Medulla oblongata (tissue), 1 donor: ENCODE measurements around the gene ZNF765.
"Not testable (repeated sequence)": the region's sequence is repeated elsewhere in the genome, so short reads cannot be mapped to it uniquely, and the experiment has no call there.

ENCODE experiments used
- DNase-seq: peaks from one replicate; pipeline ENCODE4 v3.0.0-alpha.2; 2015; ENCODE audit errors: extremely low spot score

The ZNF765 gene

DNA sequence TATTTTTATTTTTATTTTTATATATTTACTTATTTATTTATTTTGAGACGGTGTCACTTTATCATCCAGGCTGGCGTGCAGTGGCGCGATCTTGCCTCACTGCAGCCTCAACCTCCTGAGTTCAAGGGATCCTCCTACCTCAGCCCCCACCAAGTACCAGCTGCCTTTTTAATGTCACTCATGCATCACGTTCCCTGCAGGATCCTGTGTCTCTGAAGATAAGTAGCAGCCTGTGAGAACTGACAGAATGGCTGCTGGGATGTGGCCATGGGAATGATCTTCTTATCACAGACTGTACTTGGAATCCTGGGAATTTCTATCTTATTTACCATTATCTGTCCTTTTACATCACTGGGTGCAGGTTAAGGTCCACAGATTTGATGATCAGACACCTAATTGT is 27.6 kb downstream of the ZNF765 start:
- DNase-seq: no peak

DNA sequence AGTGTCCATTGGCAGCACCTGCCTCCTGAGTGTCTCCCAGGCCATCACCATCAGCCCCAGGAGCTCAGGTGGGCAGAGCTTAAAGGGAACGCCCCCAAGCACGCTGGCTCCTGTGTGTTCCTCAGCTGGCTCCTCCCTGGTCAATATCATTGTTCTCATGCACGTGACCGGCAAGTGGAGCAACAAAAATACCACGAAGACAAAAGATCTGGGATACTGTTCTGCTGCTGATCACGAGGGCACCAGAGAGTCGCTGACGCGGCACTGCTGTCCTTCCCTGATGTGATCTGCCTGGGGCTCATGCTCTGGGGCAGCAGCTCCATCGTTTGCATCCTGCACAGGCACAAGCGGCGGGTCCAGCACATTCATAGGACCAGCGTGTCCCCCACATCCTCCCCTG is 28.1 kb downstream of the ZNF765 start:
- not testable (repeated sequence) for DNase-seq

DNA sequence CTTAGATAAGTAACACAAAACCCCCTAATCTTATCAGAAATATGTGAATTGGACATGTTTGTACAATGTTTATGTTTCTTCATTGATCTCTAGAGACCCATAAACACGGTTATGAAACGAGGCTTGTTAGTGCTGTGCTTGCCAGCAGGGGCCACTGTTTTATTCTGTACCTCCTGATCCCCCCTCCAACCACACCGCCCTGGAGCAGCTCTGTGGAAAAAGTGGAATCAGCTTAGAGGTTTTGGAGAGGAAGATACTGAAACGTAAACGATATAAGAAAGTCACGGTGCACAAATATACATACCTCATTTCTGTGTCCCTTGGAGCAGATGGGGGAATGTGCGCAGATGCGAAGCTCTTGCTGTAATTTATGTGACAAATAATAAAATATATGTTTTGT is 28.7 kb downstream of the ZNF765 start:
- not testable (repeated sequence) for DNase-seq

DNA sequence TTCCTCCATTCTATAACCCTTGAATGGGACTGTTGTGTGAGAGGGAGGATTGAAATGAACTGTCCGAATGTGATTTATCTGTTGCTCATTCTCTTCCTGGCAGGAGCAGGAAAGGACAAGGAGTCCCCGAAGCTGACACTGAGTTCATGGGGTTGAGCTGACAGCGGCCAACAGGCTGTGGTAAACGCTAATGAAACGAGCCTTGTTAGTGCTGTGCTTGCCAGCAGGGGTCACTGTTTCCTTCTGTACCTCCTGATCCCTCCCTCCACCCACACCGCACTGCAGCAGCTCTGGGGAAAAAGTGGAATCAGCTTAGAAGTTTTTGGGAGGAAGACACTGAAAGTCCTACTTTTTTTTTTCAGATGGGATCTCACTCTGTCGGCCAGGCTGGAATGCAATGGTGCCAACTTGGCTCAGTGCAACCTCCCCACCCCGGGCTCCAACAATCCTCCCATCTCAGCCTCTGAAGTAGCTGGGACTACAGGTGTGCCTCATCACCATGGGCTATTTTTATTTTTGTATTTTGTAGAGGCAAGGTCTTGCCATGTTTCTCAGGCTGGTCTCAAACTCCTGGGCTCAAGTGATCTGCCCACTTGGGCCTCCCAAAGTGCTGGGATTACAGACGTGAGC is 30.1 kb downstream of the ZNF765 start:
- DNase-seq: peak; percentile 89

DNA sequence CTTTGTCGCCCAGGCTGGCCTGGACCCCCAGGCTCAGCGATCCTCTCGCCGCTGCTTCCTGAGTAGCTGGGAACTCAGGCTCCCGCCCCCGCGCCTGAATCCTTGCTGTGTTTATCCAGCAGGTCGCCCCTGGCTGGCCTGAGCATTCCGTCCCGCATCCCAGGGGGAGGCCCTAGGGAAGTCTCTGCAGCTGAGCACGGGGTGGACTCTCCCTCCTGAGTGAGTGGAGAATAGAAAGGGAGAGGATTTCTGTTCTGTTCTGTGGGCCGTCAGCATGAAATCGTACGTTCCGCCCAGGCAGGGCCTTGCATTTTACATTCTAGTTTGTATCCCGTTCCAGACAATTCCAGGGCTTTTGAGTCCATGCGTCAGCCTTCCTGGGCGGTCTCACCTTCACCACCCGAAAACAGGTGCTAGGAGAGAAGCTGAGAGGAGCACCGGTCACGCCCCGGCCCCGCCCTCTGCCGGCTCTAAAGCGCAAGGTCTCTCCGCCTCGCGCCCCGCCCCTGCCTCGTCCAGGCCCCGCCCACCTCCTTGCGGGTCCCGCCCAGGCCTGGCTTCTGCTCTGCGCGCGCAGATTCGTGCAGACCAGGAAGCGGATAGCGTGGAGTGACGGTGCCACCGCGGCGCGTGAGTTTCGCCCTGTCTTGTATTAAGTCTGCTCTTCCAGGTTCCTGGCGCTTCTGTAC is 36.6 kb downstream of the ZNF765 start, which contains the start of gene ZNF761:
TSS of gene ZNF761 (plus strand) at position 586 of the 689 bp plus-strand sequence. CDS start 15,285 bp downstream, outside the sequence.
- peak; percentile 93 for DNase-seq

DNA sequence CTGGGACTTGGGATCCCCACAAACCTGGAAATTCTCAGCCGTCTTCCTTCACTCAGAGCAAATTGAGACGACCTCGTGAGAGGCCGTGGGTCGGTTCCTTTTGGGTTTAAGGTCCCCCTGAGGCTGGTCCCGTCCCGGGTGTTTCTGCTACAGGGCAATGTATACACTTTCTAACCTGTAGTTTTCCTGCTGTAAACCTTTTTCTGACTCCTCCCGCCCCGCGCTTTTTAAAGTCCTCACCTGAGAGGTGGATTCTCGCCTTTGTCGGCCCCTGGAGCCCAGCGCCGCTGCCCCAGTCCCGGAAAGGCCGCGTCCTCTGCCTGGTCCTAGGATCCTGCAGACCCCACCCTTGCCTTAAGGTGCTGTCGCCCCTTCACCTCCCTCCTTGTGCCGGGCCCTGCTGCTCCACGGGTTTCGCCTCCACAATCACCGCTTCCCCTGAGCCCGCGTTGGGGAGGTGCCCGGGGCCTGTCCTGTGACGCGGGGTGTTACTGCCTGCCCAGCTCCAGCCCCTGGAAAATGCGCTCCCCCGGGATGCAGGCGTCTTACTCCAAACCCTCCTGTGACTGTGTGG is 37.2 kb downstream of the ZNF765 start:
- DNase-seq: peak; percentile 3

DNA sequence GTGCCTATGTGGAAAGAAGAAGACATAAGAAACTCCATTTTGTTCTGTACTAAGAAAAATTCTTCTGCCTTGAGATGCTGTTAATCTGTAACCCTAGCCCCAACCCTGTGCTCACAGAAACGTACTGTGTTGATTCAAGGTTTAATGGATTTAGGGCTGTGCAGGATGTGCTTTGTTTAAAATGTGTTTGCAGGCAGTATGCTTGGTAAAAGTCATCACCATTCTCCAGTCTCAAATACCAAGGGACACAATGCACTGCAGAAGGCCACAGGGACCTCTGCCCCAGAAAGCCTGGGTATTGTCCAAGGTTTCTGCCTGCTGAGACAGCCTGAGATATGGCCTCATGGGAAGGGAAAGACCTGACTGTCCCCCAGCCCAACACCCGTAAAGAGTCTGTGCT is 48.9 kb downstream of the ZNF765 start:
- not testable (repeated sequence) for DNase-seq

DNA sequence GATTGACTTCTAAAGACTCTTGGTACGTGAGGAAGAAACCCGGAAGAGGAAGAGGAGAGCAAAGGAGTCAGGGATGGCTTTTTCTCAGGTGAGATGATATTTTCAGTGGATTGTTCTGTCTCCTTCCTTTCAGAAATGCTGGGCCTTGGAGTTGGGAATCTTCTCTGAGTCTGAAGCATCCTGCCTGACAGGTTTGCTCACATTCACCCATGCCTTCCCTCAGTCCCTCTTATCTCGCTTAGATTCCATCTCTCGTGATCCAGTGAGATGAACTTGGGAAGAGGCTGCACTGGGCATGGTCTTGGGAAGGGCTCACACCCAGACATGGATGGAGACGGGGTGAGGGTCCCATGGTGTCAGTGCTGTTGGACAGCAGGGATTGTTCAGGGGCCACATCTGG is 52.2 kb downstream of the ZNF765 start:
- not testable (repeated sequence) for DNase-seq

DNA sequence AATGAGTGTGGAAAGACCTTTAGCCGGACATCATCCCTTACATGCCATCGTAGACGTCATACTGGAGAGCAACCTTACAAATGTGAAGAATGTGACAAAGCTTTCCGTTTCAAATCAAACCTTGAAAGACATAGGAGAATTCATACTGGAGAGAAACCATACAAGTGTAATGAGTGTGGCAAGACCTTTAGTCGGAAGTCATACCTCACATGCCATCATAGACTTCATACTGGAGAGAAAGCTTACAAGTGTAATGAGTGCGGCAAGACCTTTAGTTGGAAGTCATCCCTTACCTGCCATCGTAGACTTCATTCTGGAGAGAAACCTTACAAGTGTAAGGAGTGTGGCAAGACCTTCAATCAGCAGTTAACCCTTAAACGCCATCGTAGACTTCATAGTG is 60.9 kb downstream of the ZNF765 start:
- DNase-seq: no peak

DNA sequence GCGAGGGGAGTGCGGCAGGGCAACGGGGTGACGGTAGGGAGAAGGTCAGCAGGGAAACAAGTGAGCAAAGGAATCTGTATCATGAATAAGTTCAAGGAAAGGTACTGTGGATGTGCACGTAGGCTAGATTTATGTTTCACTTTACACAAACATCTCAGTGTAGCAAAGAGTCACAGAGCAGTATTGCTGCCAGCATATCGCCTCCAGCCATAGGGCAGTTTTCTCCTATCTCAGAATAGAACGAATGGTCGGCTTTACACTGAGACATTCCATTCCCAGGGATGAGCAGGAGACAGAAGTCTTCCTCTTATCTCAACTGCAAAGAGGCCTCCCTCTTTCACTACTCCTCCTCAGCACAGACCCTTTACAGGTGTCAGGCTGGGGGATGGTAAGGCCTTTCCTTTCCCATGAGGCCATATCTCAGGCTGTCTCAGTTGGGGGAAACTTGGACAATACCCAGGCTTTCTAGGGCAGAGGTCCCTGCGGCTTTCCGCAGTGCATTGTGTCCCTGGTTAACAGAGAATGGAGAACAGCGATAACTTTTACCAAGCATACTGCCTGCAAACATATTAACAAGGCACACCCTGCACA is 65.3 kb downstream of the ZNF765 start:
- DNase-seq: not testable (repeated sequence)

DNA sequence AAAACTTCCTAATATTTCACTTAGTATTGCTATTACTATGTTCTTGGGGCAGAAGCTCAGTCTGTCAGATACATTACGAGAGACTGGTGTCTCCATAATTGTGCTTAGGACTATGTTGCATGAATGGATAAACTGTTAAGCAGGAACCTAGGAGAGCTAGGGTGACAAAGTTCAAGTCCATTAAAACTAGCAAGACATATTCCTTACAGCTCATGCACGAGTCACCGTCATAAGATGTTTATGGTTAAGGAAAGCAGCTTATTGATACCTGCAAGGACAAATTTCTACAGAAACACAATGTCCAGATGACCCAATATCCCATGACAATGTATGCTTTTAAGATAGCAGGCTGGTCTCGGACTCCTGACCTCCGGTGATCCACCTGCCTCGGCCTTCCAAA is 66.9 kb downstream of the ZNF765 start:
- DNase-seq: no peak

DNA sequence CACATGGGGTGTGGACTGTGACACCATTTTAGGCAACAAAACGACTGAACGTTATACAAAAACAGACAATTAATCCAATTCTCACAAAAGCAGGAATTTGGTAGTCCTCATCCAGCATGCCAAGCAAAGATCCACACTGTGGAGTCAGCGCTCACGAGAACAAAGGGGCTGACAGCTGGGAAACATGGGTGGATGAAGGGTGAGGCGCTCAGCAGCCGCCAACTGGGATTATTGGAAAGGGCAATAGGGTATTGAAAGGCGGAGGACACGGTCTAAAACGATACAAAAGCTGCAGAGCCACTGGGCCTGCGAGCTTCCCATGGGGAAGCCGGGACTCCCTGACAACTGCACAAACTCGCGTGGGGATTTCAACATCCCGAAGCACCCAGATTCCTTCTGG is 67.9 kb downstream of the ZNF765 start:
- DNase-seq: no peak

DNA sequence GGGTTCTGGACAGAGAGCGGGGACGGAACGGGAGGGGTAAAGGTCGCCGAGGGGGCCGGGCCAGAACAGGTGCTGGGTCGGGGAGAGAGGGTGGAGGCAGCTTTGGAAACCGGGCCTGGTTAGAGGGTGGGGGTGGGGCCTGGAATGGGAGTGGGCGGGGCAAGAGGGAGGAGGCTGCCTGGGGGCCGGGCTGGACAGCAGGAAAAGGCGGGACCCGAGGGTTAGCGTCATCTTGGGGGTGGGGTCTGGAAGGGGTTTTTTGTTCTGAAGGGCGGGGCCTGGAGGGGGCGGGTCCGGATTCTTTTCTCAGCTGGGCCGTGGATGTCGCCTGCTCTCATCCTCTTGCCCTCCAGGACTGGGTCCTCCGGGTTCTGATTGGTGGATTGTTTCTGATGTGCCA is 68.3 kb downstream of the ZNF765 start:
- peak; percentile 93 for DNase-seq

DNA sequence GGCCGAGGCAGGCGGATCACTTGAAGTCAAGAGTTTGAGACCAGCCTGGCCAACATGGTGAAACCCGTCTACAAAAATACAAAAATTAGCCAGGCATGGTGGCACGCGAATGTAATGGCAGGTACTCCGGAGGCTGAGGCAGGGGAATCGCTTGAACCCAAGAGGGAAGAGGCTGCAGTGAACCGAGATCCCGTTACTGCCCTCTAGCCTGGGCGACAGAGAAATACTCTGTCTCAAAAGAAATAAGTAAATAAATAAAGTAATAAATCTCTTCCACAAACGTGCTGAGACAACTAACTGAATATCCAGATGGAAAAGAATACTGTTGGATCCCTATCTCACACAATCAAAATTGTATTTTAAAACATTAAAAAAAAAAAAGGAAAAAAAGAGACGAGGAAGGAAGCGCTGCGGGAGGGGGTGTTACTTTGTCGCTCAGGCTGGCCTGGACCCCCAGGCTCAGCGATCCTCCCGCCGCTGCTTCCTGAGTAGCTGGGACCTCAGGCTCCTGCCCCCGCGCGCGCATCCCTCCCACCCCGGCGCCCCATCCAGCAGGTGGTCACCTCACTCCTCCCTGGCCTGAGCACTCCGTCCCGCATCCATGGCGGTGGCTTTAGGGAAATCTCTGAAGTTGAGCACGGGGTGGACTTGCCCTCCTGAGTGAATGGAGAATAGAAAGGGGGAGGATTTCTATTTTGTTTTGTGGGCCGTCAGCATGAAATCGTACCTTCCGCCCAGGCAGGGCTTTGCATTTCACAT is 72.0 kb downstream of the ZNF765 start:
- DNase-seq: peak; percentile 7

DNA sequence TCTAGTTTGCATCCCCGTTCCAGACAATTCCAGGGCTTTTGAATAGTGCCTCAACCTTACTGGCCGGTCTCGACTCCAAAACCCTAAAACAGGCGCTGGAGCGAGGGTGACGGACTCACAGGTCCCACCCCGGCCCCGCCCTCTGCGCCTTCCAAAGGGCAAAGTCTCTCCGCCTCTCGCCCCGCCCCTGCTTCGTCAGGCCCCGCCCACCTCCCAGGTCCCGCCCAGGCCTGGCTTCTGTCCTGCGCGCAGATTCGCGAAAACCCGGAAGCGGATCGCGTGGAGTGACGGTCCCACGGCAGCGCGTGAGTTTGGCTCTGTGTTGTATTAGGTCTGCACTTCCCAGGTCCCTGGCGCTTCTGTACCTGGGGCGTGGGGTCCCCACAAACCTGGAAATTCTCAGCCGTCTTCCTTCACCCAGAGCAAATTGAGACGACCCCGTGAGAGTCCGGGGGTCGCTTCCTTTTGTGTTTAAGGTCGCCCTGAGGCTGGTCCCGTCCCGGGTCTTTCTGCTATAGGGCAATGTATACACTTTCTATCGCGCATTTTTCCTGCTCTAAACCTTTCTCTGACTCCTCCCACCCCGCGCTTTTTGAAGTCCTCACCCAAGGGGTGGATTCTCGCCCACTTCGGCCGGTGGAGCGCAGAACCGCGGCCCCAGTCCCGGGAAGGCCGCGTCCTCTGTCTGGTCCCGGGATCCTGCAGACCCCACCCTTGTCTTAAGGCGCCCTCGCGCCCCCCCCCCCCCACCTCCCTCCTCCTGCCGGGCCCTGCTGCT is 72.7 kb downstream of the ZNF765 start, which contains the start of gene ZNF813:
TSS of gene ZNF813 (plus strand) at position 249 of the 778 bp plus-strand sequence. CDS start 16,090 bp downstream, outside the sequence.
- peak; percentile 95 for DNase-seq

DNA sequence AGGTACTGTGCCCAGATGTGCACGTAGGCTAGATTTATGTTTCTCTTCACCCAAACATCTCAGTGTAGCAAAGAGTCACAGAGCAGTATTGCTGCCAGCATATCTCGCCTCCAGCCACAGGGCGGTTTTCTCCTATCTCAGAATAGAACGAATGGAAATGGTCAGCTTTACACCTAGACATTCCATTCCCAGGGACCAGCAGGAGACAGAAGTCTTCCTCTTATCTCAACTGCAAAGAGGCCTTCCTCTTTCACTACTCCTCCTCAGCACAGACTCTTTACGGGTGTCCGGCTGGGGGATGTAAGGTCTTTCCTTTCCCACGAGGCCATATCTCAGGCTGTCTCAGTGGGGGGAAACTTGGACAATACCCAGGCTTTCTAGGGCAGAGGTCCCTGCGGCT is 73.7 kb downstream of the ZNF765 start:
- DNase-seq: not testable (repeated sequence)

DNA sequence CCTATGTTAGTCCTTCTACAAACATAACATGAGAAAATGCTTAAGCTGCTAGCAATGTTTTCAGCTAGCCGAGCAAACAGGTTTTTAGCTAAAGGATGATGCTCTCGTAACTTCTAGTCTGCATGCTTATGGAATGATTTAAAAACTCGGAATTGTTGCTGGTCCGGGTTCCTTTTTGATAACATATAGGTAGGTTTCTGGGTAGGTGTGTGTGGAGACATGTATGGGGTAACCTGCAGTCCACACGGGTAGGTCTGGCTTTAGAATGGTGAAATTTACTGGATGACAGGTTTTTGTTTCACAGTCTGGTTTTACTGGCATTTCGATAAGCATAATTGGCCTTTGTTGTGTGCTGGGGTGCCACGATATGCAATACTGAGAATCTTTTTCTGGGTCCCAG is 77.0 kb downstream of the ZNF765 start:
- DNase-seq: no peak

DNA sequence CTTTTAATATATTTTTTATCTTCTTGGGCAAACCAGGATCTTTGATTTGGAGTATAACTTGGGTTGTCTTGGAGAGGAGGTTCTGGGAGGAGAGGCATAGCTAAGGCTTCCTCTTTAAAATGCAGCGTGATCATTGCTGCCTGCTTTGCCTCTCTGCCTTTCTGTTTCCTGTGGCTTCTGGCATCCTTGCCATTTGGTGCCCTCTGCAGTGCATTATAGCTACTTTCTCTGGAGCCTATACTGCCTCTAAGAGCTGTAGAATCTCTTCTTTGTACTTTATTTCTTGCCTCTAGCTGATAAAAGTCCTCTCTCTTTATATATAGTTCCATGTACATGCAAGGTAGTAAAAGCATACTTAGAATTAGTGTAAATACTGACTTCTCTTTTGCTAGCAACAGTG is 79.9 kb downstream of the ZNF765 start:
- not testable (repeated sequence) for DNase-seq

DNA sequence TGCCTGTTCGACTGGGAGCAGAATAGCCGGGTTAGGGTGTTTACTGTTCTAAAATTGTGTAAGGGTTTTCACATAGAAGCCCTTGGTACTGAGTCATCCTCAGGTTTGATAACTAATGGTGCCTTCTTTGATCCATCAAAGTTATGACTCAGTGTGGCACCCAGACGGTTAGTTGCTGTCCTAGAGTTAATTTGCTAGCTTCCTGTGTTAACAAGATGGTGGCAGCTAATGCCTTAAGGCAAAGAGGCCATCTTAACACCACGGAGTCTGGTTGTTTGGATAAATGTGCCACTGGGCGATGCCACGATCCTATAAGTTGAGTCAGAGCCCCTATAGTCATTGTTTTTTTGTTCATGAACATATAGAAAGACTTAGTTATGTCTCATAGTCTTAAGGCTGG is 80.5 kb downstream of the ZNF765 start:
- DNase-seq: not testable (repeated sequence)
